T-cell (primary cell): Measurements from ENCODE around the gene ATOH7. TPM values are rescaled to one million over a fixed set of nuclear protein-coding genes. Genes with fewer than 3 reads are reported as not detected.

Experiments
- ATAC-seq, 4 experiments: fragments of 200-7000 bp in 3 of 4; fragments of 150-1000 bp in 1 of 4; cut with Tn5 transposase; replicated peaks in 1 of 4; 1 replicate in 3 of 4; 2 replicates in 1 of 4; pipeline ENCODE4 v1.10.0; 2021; ENCODE audit warnings: moderate library complexity in 3 of 4, mild to moderate bottlenecking in 2 of 4, moderate number of reproducible peaks in 1 of 4
- CTCF ChIA-PET, 2 donors: fragments of 300-600 bp; sonication (Branson Sonifier 250); formaldehyde crosslinking; loops; one replicate each; lab custom pipeline; 2022; ENCODE audit warnings: antibody characterized with exemption in 2 of 2; lab: Charles Lee
- POLR2A ChIA-PET, 2 donors: fragments of 300-600 bp; sonication (Branson Sonifier 250); formaldehyde crosslinking; loops; one replicate each; lab custom pipeline; 2022; ENCODE audit warnings: antibody characterized with exemption in 2 of 2; lab: Charles Lee
- DNase-seq, 35 experiments: peaks; one replicate each; pipeline versions ENCODE4 v3.0.0 to v3.0.0-alpha.2; 2013 to 2023
- H3K27ac ChIP-seq: one replicate; pipeline ENCODE4 v1.5.1; 2013; ENCODE audit warnings: low read length
- H3K27me3 ChIP-seq, 2 experiments: replicated peaks in 1 of 2; 1 replicate in 1 of 2; 2 replicates in 1 of 2; pipeline versions ENCODE4 v1.6.1 to v1.7.0; 2013; ENCODE audit warnings: low read length in 1 of 2, mixed read lengths in 1 of 2; ENCODE audit not compliant: control insufficient read depth in 2 of 2, insufficient read depth in 2 of 2; ENCODE audit errors: extremely low read depth in 1 of 2
- H3K36me3 ChIP-seq, 2 donors: 1 replicate in 1 of 2; 2 replicates in 1 of 2; pipeline versions ENCODE4 v1.6.1 to v1.7.0; 2013; ENCODE audit warnings: low read length in 1 of 2; ENCODE audit not compliant: control insufficient read depth in 2 of 2, insufficient read depth in 1 of 2; ENCODE audit errors: extremely low read depth in 1 of 2
- H3K4me1 ChIP-seq, 2 experiments: 1 replicate in 1 of 2; 2 replicates in 1 of 2; pipeline versions ENCODE4 v1.6.1 to v1.7.0; 2013; ENCODE audit warnings: low read length in 2 of 2, mixed read lengths in 1 of 2; ENCODE audit not compliant: insufficient read depth in 2 of 2, control insufficient read depth in 1 of 2; ENCODE audit errors: extremely low read depth in 1 of 2
- H3K4me3 ChIP-seq, 2 donors: 1 replicate in 1 of 2; 2 replicates in 1 of 2; pipeline versions ENCODE4 v1.5.1 to v1.7.0; 2013; ENCODE audit warnings: mild to moderate bottlenecking in 2 of 2, low read length in 1 of 2, moderate library complexity in 1 of 2; ENCODE audit not compliant: control insufficient read depth in 1 of 2; ENCODE audit errors: extremely low read depth in 1 of 2
- H3K9me3 ChIP-seq: 2 replicates; pipeline ENCODE4 v1.7.0; 2013
- H3K27ac Mint-ChIP-seq, 2 donors: one replicate each; pipeline ENCODE4 v1.8.0; 2020 to 2021; ENCODE audit warnings: mild to moderate bottlenecking in 2 of 2, mixed read lengths in 2 of 2
- H3K27me3 Mint-ChIP-seq, 2 donors: one replicate each; pipeline ENCODE4 v1.8.0; 2021 to 2022; ENCODE audit warnings: mixed read lengths in 2 of 2
- H3K36me3 Mint-ChIP-seq: one replicate; pipeline ENCODE4 v1.8.0; 2021; ENCODE audit warnings: mixed read lengths
- H3K4me1 Mint-ChIP-seq, 3 donors: one replicate each; pipeline ENCODE4 v1.8.0; 2020 to 2022; ENCODE audit warnings: mixed read lengths in 3 of 3, mild to moderate bottlenecking in 1 of 3
- H3K4me3 Mint-ChIP-seq, 3 donors: one replicate each; pipeline ENCODE4 v1.8.0; 2020 to 2022; ENCODE audit warnings: mild to moderate bottlenecking in 3 of 3, mixed read lengths in 3 of 3, moderate library complexity in 3 of 3
- H3K9me3 Mint-ChIP-seq, 3 donors: one replicate each; pipeline ENCODE4 v1.8.0; 2020 to 2022; ENCODE audit warnings: mixed read lengths in 3 of 3
- WGBS: methylation state at CpG from one replicate; pipeline ENCODE4 v1.1.5; 2013; ENCODE audit warnings: missing lambda C conversion rate; ENCODE audit not compliant: insufficient coverage; 5-methylcytosine and 5-hydroxymethylcytosine counted together
- total RNA-seq, 35 experiments: library from RNA in 6 of 35; stranded (reverse) in 6 of 35; fragments of 120-200 nt in 1 of 35; gene quantifications; one replicate each; pipeline versions ENCODE4 v1.2.1 to v1.2.4 and lab custom pipeline; 2013 to 2026

Gene ATOH7
- total RNA-seq, 5 donors from 2014 or later (not counting 1 experiment from before 2014, with no cell fraction given): not detected

- peaks cover 0 to 9% of the 10 kb centered on the region in 2 donors for H3K27me3 Mint-ChIP-seq
These were observed 40.9 kb upstream of the ATOH7 start for GRCh38 chr10:68272833-68273232.

GRCh38 chr10:68271196-68271882 lies 39.4 kb upstream of the ATOH7 start:
- DNase-seq (no peak), ATAC-seq (no peak)
- no peaks in the 10 kb centered on the region for H3K4me1 ChIP-seq
- H3K4me3 Mint-ChIP-seq: no peak overlapping the region
- H3K27me3 Mint-ChIP-seq: peaks cover 0 to 9% of the 10 kb centered on the region in 2 donors
- CTCF ChIA-PET: no interaction called here
- POLR2A ChIA-PET: no interaction called here
- H3K9me3 Mint-ChIP-seq: peaks cover 0 to 5% (median 0%) of the 10 kb centered on the region in 3 donors
- peaks cover 0 to 3% of the 10 kb centered on the region in 2 experiments for H3K27me3 ChIP-seq
- H3K36me3 ChIP-seq: no peaks in the 10 kb centered on the region
- H3K4me3 ChIP-seq: no peak overlapping the region
- H3K4me1 Mint-ChIP-seq: no peaks in the 10 kb centered on the region
- no peak overlapping the region for H3K27ac Mint-ChIP-seq
- H3K27ac ChIP-seq: no peak overlapping the region
- H3K36me3 Mint-ChIP-seq: no peaks in the 10 kb centered on the region
- H3K9me3 ChIP-seq: no peaks in the 10 kb centered on the region
- WGBS: 73% methylated on average over 5 of the region's 7 CpGs

More at GRCh38 chr10:68272833-68273232, 40.9 kb upstream of the ATOH7 start:
- Histone ChIP-seq H3K27me3 (no peaks in the 10 kb centered on the region), H3K9me3 (no peaks in the 10 kb centered on the region), H3K36me3 (no peaks in the 10 kb centered on the region), H3K4me1 (no peaks in the 10 kb centered on the region), H3K4me3 (no peak overlapping the region), H3K27ac (no peak overlapping the region)
- POLR2A ChIA-PET: no interaction called here
- Mint-ChIP-seq H3K9me3 (peaks cover 4 to 13% (median 7%) of the 10 kb centered on the region in 3 donors), H3K27ac (no peak overlapping the region), H3K36me3 (peaks cover 4% of the 10 kb centered on the region), H3K4me3 (no peak overlapping the region), H3K4me1 (no peaks in the 10 kb centered on the region)
- CTCF ChIA-PET: no interaction called here
- DNase-seq (no peak), ATAC-seq (no peak)

GRCh38 chr10:68269562-68270290 lies 37.8 kb upstream of the ATOH7 start:
- DNase-seq (no peak), ATAC-seq (no peak)
- Histone ChIP-seq H3K36me3 (no peaks in the 10 kb centered on the region), H3K4me1 (no peaks in the 10 kb centered on the region), H3K4me3 (no peak overlapping the region), H3K27ac (no peak overlapping the region), H3K9me3 (peaks cover 2% of the 10 kb centered on the region), H3K27me3 (peaks cover 0 to 3% of the 10 kb centered on the region in 2 experiments)
- no peak overlapping the region for H3K27ac Mint-ChIP-seq
- no peak overlapping the region for H3K4me3 Mint-ChIP-seq
- H3K36me3 Mint-ChIP-seq: no peaks in the 10 kb centered on the region
- H3K27me3 Mint-ChIP-seq: peaks cover 0 to 9% of the 10 kb centered on the region in 2 donors
- H3K9me3 Mint-ChIP-seq: peaks cover 0 to 3% (median 0%) of the 10 kb centered on the region in 3 donors
- WGBS: no CpG with 5 or more reads among the region's 2 CpGs
- POLR2A ChIA-PET: no interaction called here
- no peaks in the 10 kb centered on the region for H3K4me1 Mint-ChIP-seq
- CTCF ChIA-PET: interaction anchor here in 1 of 2 donors (0.6 kb wide), 1 partner anchor 79 kb away, joined by 3 read pairs; no protein-coding TSS in a partner anchor

- no peak overlapping the region for H3K4me3 ChIP-seq
- peaks cover 0 to 16% of the 10 kb centered on the region in 2 experiments for H3K27me3 ChIP-seq
- peaks cover 2% of the 10 kb centered on the region for H3K9me3 ChIP-seq
- ChIA-PET CTCF (no interaction called here), POLR2A (no interaction called here)
- H3K36me3 Mint-ChIP-seq: no peaks in the 10 kb centered on the region
- H3K36me3 ChIP-seq: no peaks in the 10 kb centered on the region
- no peaks in the 10 kb centered on the region for H3K4me1 ChIP-seq
- peaks cover 0 to 3% of the 10 kb centered on the region in 2 donors for H3K27me3 Mint-ChIP-seq
- H3K4me3 Mint-ChIP-seq: no peak overlapping the region
- H3K4me1 Mint-ChIP-seq: no peaks in the 10 kb centered on the region
- H3K9me3 Mint-ChIP-seq: peaks cover 0 to 6% (median 4%) of the 10 kb centered on the region in 3 donors
- 87% methylated on average over 6 of the region's 8 CpGs for WGBS
- H3K27ac ChIP-seq: no peak overlapping the region
- ATAC-seq: no peak
- no peak overlapping the region for H3K27ac Mint-ChIP-seq
- no peak for DNase-seq
These were observed 29.4 kb upstream of the ATOH7 start for GRCh38 chr10:68261132-68261856.

GRCh38 chr10:68253346-68253745 lies 21.4 kb upstream of the ATOH7 start:
- no peaks in the 10 kb centered on the region for H3K36me3 Mint-ChIP-seq

More at GRCh38 chr10:68253346-68253745, 21.4 kb upstream of the ATOH7 start:
- POLR2A ChIA-PET: no interaction called here
- Mint-ChIP-seq H3K27me3 (peaks cover 3 to 7% of the 10 kb centered on the region in 2 donors), H3K9me3 (no peaks in the 10 kb centered on the region), H3K27ac (no peak overlapping the region), H3K4me1 (no peaks in the 10 kb centered on the region), H3K4me3 (no peak overlapping the region)
- DNase-seq: no peak
- peaks cover 0 to 2% of the 10 kb centered on the region in 2 experiments for H3K27me3 ChIP-seq
- no peak overlapping the region for H3K27ac ChIP-seq
- no peak for ATAC-seq
- H3K4me3 ChIP-seq: no peak overlapping the region
- no CpG with 5 or more reads among the region's 1 CpG for whole genome bisulfite sequencing
- CTCF ChIA-PET: interaction anchor here (0.5 to 0.7 kb wide), 3 partner anchors 17 to 415 kb away, joined by 3 read pairs; no protein-coding TSS in a partner anchor
- no peaks in the 10 kb centered on the region for H3K9me3 ChIP-seq
- no peaks in the 10 kb centered on the region for H3K36me3 ChIP-seq
- H3K4me1 ChIP-seq: no peaks in the 10 kb centered on the region
